Measurements from ENCODE around the gene ZNF174. TPM values are rescaled to one million over a fixed set of nuclear protein-coding genes. Genes with fewer than 3 reads are reported as not detected.

Gene ZNF174
- total RNA-seq, 1 experiment from 2014 or later: 8.2 TPM

DNA sequence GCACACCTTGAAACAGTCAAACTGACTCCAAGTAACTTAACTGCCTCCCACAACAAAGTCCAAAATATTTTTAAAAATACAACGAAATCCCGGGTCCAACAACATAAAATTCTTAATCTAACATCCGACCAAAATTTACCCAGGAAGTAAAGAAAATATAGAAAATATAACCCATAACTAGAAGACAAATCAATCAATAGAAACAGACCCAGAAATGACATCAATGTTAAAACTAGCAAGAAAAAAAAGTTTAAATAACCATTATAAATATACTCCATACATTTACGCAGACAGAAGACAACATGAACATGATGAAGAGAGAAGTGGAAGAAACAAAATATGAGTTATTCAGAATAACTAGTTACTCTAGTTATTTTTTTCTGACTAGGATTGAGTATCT lies 38.6 kb downstream of the ZNF174 start:
- ChIA-PET POLR2A (no interaction called here), RAD21 (ENCODE audit: low non-redundant PET in 1 of 2, low total read pairs in 2 of 2, uncharacterized antibody in 2 of 2, unreplicated experiment in 2 of 2) (no interaction called here), CTCF (no interaction called here)
- Histone ChIP-seq H3K9ac (ENCODE audit: low read length) (no peak overlapping the region), H2AFZ (ENCODE audit: low read depth, low read length, poor library complexity, severe bottlenecking) (no peak overlapping the region), H4K20me1 (ENCODE audit: insufficient read depth) (no peaks in the 10 kb centered on the region), H3K36me3 (ENCODE audit: control insufficient read depth in 1 of 2, insufficient read depth in 2 of 2, low read length in 2 of 2) (peaks cover 4 to 14% of the 10 kb centered on the region in 2 experiments; a peak in 3 of 4 replicates), H3K79me2 (ENCODE audit: insufficient read depth, low read length) (peaks cover 38% of the 10 kb centered on the region), H3K4me3 (replicated peaks in 1 of 2; ENCODE audit: low read depth in 1 of 2, low read length in 2 of 2) (no peak overlapping the region), H3K27me3 (ENCODE audit: insufficient read depth, low read length) (no peaks in the 10 kb centered on the region), H3K9me2 (ENCODE audit: insufficient read depth) (no peaks in the 10 kb centered on the region), H3K4me2 (ENCODE audit: low read length) (no peak overlapping the region), H3K4me1 (ENCODE audit: control insufficient read depth in 1 of 2, insufficient read depth in 2 of 2, low read length in 2 of 2) (peaks cover 0 to 9% of the 10 kb centered on the region in 2 experiments; a peak in 1 of 4 replicates), H3K27ac (ENCODE audit: low read depth, low read length) (no peak overlapping the region), H3K9me3 (ENCODE audit: control insufficient read depth in 1 of 2, insufficient read depth in 1 of 2, low read depth in 1 of 2, low read length in 2 of 2) (0 out of 4 replicates have a peak, but pooled peaks cover 0 to 4% of the 10 kb centered on the region in 2 experiments)
- no TSS peak for BruUV-seq (replicated peaks)
- intact Hi-C loops (cut with micrococcal nuclease): loop anchor here (10.0 kb wide), 1 partner anchor 175 kb away; no protein-coding TSS in a partner anchor
- DNase-seq (ENCODE audit: low read depth, low spot score) (no peak), ATAC-seq (no peak)
- TF ChIP-seq REST (IDR thresholded peaks at IDR 0.05; ENCODE audit: low read depth): no peak
- TF ChIP-seq TCF7L2 (IDR thresholded peaks at IDR 0.05; ENCODE audit: borderline replicate concordance, extremely low read depth, insufficient read depth, insufficient read length): no peak
- no peak for TF ChIP-seq ZFX (IDR thresholded peaks at IDR 0.05)
- no peak for TF ChIP-seq RAD21 (IDR thresholded peaks at IDR 0.05; ENCODE audit: low read depth)
- TF ChIP-seq, protein P1, sequence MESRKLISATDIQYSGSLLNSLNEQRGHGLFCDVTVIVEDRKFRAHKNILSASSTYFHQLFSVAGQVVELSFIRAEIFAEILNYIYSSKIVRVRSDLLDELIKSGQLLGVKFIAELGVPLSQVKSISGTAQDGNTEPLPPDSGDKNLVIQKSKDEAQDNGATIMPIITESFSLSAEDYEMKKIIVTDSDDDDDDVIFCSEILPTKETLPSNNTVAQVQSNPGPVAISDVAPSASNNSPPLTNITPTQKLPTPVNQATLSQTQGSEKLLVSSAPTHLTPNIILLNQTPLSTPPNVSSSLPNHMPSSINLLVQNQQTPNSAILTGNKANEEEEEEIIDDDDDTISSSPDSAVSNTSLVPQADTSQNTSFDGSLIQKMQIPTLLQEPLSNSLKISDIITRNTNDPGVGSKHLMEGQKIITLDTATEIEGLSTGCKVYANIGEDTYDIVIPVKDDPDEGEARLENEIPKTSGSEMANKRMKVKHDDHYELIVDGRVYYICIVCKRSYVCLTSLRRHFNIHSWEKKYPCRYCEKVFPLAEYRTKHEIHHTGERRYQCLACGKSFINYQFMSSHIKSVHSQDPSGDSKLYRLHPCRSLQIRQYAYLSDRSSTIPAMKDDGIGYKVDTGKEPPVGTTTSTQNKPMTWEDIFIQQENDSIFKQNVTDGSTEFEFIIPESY (IDR thresholded peaks at IDR 0.05; ENCODE audit: extremely low read depth, insufficient replicate concordance, low read length): no peak
- TF ChIP-seq ELF1 (IDR thresholded peaks at IDR 0.05; ENCODE audit: borderline replicate concordance, low read depth): no peak
- TF ChIP-seq ATF3 (IDR thresholded peaks at IDR 0.05): no peak
- no peak for TF ChIP-seq POLR2A (IDR thresholded peaks at IDR 0.05; ENCODE audit: borderline replicate concordance, extremely low read depth, insufficient read depth, insufficient read length)
- no peak for TF ChIP-seq SIN3A (IDR thresholded peaks at IDR 0.05; ENCODE audit: low read depth)
- no peak for TF ChIP-seq EZH2phosphoT487 (IDR thresholded peaks at IDR 0.05; ENCODE audit: borderline replicate concordance)
- no peak for TF ChIP-seq JUND (IDR thresholded peaks at IDR 0.05)
- no peak for TF ChIP-seq EGR1 (IDR thresholded peaks at IDR 0.05; ENCODE audit: low read depth)
- TF ChIP-seq SP1 (IDR thresholded peaks at IDR 0.05; ENCODE audit: low read depth): no peak
- no peak for TF ChIP-seq EZH2 (IDR thresholded peaks at IDR 0.05)
- TF ChIP-seq YY1 (IDR thresholded peaks at IDR 0.05; ENCODE audit: extremely low read depth, insufficient replicate concordance, low read depth, low read length): no peak
